Measurements from ENCODE around the gene TMEM61.
"Not testable (repeated sequence)": the region's sequence is repeated elsewhere in the genome, so short reads cannot be mapped to it uniquely, and the experiment has no call there.

GRCh38 chr1:54963829-54964228, 16.6 kb upstream of the TMEM61 start:
- TF ChIP-seq EZH2, CTCF (IDR thresholded peaks at IDR 0.05): not testable (repeated sequence)

All from neural progenitor cell (in vitro differentiated cells).